Activated CD8-positive, alpha-beta memory T cell treated with anti-CD3 and anti-CD28 coated beads for 24 hours (primary cell): ENCODE results near the gene LZTR1.
"Not testable (repeated sequence)": the region's sequence is repeated elsewhere in the genome, so short reads cannot be mapped to it uniquely, and the experiment has no call there.

ENCODE experiments used
- DNase-seq: peaks from one replicate; pipeline ENCODE4 v3.0.0-alpha.2; 2020

Gene LZTR1

DNA sequence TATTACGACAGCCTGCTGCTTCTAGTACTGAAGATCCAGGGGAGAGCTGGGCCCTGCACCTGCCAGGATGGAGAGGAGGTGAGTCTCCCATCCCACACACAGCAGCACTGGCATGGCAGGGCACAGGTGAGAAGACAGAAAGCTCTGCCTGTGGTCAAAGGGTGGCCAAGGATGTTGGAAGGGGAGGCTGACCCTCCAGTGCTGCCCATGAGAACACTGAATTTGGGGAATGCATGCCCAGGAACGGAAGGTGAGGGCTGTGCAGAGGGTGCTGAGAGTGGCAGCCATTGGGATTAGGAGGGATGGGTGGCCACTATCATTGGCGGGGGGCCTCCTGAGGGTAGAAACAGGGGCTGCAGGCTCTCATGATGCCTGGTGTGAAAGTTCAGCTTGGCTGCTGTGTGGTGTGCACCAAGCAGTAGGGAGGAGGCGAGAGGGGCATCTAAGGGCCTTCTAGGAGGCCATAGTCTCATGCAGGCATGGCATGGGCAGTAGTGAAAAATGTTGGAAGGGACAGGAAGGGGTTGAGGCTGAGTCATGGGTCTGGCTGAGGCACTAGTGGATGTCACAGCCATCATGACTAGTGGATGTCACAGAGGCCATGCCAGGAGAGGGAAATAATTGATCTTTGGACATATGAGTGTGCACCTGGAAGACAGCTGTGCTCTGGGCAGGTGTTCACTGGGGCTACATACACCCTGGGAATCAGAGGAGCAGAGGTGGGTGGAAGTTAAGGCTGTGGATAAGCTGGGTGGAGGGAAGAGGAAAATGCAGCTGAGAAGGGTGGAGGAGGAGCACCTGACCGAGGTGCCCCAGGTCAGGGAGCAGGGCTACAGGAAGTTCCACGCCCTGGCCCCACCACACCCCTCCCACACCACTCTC, 61.1 kb downstream of the LZTR1 start:
- no peak for DNase-seq

DNA sequence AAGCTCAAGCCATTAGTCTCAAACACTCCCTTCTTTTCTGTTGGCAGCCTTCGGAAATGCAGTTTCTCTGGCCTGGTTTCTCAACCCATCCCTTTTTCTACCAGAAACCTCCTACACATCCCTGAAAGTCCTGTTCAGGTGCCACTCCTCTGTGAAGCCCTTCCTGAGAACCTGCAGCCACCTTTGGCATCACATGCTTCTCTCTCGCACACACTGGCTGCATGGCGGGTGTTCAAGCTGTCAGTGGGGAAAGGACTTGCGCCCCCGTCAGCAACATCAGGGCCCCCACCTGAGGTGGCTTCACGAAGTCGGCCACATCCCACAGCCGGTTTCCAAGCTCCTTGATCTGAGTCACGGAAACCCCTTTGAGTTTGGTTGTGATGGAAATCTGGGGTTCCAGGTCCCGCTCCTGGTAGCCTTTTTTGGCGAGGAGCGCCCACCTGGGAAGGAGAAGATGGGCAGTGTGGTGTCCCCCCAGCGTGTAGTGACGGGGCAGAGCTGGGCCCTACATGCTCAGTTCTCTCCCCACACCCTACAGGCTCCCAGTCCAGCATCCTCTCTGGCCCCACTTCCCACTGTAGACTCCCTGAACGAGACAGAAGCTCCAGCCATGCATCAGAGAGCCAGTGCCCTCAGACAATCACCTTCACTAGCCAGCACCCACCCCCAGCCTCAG, 61.9 kb downstream of the LZTR1 start:
- DNase-seq: no peak

DNA sequence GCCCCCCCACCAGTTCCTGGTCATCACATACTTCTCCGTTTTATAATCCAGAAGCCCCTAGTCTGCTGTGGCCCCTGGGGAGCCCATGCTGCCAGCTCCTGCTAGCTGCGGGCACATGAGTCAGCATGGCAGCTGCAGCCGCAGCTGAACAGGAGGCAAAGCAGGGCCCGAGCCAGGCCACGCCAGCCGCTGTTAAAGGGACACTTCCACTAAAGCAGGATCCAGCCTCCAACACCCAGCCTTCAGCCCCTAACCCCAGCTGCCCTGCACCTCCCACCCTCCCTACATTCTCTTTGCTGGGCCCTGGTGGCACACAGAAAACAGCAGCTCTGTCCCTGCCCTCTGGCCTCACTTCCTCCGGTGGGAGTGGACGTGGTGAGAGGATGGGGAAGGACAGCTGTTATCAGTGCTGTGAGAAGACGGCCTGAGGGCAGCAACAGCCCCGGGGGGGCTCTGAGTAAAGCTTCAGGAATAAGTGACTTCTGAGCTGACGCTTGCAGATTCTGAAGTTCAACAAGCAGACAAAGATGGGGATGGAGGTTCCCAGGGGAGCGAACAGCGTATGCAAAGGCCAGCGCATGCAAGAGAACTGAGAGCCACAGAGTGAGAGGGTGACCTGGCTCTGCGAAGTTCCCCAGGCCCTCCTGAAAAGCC, 63.0 kb downstream of the LZTR1 start:
- DNase-seq: no peak

DNA sequence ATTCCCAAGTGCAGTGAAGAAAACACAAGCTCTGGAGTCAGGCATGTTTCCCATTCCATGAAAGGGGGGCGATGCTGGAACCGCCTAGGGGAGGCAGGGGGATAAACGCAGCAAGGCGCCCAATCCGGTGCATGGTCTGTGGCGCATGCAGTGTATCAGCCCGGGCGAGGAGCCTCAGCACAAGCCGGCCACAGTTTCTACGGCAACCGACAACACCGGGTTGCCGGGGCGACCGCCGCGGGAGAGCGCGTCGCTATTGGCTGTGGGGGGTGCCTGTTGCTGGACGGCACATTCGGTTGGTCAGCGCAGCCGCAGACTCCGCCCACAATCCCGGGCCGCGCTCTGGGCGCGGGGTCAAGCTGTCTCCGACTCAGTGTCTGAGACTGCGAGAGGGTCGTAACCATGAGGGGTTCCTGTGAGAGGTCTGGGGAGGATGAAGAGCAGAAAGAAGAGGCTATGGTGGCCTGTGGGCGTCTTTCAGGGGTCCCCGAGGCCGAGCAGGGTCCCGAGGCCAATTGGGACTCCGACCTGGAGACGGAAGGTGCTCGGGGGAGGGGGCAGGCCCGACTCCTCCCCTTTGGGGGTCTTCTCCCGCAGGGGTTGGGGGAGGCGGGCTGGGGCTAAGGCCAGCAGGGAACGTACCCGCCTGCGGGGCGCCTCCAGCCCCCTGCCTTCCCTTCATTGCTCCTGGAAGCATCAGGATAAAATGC, 63.6 kb downstream of the LZTR1 start, which contains the start of gene LRRC74B:
TSS of gene LRRC74B (plus strand) at position 362 of the 710 bp plus-strand sequence. CDS start at position 403, 41 bp downstream.
- DNase-seq: peak; percentile 86

DNA sequence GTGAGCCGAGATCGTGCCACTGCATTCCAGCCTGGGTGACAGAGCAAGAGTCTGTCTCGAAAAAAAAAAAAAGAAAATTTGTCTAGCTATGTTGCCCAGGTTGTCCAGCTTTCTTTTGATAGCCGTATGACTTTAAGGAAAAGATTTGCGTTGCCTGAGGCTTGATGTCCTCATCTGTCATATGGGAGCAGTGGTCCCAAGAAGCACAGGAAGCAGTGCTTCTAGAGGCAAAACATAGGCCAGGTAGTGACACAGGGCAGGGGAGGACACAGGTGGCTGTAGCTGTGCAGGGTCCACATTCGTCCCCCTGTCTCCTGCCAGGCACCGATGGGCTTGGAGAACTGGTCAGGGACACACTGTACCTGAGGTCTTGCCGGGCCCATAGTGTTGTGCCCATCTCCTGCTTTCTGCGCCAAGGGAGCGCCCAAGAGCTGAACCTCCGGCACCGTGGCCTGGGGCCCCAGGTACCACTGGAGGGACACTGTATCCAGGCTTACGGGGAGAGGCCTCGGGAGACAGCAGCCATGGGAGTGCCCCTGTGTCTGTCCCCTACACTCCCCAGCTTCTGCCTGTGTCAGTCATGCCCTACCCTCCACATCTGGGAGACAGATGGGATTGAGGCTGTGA, 65.1 kb downstream of the LZTR1 start:
- no peak for DNase-seq

DNA sequence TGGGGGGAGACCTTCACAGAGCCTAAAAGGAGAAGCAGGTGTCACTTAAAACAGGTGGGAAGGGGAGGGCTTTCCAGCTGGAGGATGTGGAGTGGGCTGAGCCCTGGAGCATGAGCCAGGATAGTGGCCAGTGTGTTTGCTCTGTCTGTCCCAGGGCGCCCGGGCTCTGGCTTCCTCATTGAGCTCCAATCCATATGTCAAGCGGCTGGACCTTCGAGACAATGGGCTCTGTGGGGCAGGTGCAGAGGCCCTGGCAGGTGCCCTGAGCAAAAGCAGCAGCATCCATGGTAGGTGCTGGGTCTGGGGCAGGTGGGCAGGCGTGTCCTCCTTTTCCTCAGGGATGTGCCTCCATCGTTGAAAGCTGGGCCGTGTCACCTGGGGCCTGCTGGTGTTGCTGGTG, 65.6 kb downstream of the LZTR1 start:
- no peak for DNase-seq

DNA sequence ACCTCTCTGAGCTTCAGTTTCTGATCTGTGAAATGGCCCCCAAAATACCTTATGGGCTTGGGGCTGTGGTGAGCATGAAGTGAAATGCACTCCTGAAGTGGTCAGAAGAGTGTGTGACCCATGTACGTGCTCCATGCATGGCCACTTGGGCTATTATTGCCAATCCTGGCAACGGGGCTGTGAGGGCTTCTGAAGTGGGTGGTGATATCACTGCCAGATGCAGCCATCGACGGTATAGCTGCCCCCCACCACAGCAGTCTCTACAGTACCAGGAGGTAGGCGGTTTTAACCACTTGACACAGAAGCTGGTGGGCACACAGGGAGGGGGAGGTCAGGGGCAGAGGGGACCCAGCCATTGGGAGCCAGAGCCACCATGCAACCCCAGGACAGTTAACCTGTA, 66.4 kb downstream of the LZTR1 start:
- DNase-seq: not testable (repeated sequence)
